SU-DHL-6 (cell line): ENCODE measurements around the gene ZNF385D.

Experiments
- EZH2phosphoT487 ChIP-seq: fragments of 200-600 bp; sonication (generic), shearing (Covaris generic); conservative IDR thresholded peaks from 2 replicates; pipeline ENCODE4 v1.6.1; 2018; ENCODE audit warnings: mild to moderate bottlenecking, antibody characterized with exemption, low read length, moderate library complexity, mixed read lengths
- TF ChIP-seq, protein P1 (sequence below): fragments of 200-600 bp; sonication (generic); IDR thresholded peaks from one replicate; pipeline ENCODE4 v1.5.1; 2017; ENCODE audit warnings: antibody characterized with exemption, mild to moderate bottlenecking, low read length, moderate library complexity; ENCODE audit not compliant: insufficient read depth, poor library complexity, severe bottlenecking

DNA sequence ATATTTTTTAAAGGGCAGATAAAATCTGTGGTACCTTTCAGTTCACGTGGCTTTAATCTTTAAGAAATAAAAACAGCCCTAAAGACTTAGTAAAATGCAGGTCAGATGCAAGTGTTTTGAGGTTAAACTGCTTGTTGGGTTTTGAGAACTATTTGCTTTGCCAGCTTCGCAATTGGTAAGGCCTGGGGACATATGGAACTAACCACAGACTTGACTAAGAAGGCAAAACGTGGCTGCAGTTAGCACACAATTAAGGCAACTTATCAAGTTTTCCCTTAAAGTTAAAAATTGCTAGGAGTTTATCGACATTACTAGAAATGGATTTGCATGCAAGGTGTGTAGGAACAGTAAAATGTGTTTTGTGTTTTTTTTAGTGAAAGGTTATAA, 206.9 kb downstream of the ZNF385D start:
- no peak for TF ChIP-seq EZH2phosphoT487
- TF ChIP-seq, protein P1, sequence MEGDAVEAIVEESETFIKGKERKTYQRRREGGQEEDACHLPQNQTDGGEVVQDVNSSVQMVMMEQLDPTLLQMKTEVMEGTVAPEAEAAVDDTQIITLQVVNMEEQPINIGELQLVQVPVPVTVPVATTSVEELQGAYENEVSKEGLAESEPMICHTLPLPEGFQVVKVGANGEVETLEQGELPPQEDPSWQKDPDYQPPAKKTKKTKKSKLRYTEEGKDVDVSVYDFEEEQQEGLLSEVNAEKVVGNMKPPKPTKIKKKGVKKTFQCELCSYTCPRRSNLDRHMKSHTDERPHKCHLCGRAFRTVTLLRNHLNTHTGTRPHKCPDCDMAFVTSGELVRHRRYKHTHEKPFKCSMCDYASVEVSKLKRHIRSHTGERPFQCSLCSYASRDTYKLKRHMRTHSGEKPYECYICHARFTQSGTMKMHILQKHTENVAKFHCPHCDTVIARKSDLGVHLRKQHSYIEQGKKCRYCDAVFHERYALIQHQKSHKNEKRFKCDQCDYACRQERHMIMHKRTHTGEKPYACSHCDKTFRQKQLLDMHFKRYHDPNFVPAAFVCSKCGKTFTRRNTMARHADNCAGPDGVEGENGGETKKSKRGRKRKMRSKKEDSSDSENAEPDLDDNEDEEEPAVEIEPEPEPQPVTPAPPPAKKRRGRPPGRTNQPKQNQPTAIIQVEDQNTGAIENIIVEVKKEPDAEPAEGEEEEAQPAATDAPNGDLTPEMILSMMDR, result no peak
